H1 (cell line): Measurements from ENCODE around the gene UTP25. TPM values are rescaled to one million over a fixed set of nuclear protein-coding genes. Genes with fewer than 3 reads are reported as not detected.

Experiments
- NANOG ChIP-seq: IDR thresholded peaks from 2 replicates; pipeline ENCODE4 v1.6.1; 2011; ENCODE audit warnings: low read length, low read depth, mild to moderate bottlenecking, inconsistent platforms; ENCODE audit not compliant: insufficient read depth, poor library complexity, severe bottlenecking
- RAD21 ChIP-seq, 2 experiments: IDR thresholded peaks in 1 of 2; conservative IDR thresholded peaks in 1 of 2; 2 replicates each; pipeline ENCODE4 v1.6.1; 2011; ENCODE audit warnings: low read depth in 2 of 2, low read length in 2 of 2, improper control_type of control experiment in 1 of 2, inconsistent platforms in 1 of 2, mild to moderate bottlenecking in 1 of 2, moderate library complexity in 1 of 2
- SIN3A ChIP-seq, 2 experiments: IDR thresholded peaks in 1 of 2; conservative IDR thresholded peaks in 1 of 2; 2 replicates each; pipeline ENCODE4 v1.6.1; 2011 to 2012; ENCODE audit warnings: low read length in 2 of 2, improper control_type of control experiment in 1 of 2, low read depth in 1 of 2, mild to moderate bottlenecking in 1 of 2
- SP4 ChIP-seq: IDR thresholded peaks from 2 replicates; pipeline ENCODE4 v1.6.1; 2012; ENCODE audit warnings: low read length, inconsistent platforms
- polyA plus RNA-seq, 7 experiments: library from polyadenylated mRNA; depleted of rRNA in 3 of 7; stranded (reverse) in 5 of 7; unstranded in 2 of 7; fragments of >200 nt in 5 of 7; fragments of 200-250 nt in 2 of 7; gene quantifications; 1 replicate in 5 of 7; 2 replicates in 1 of 7; 4 replicates in 1 of 7; pipeline versions ENCODE4 v1.2.1 to v1.2.3, GENCODE V29; 2011 to 2013; ENCODE audit warnings: missing spikeins in 2 of 7, mixed read lengths in 2 of 7
- total RNA-seq: library from RNA; stranded (reverse); fragmentation: NEBNext Ultra II Directional; extraction: Animal tissue kit (Norgen Biotek cat#: 25700); gene quantifications from 2 replicates; pipeline ENCODE4 v1.2.1, GENCODE V29; 2021
- TF ChIP-seq, protein P1 (sequence below): fragments of 300-600 bp; sonication (generic); IDR thresholded peaks from 2 replicates; pipeline ENCODE4 v1.7.1; 2012; ENCODE audit warnings: low read length, moderate library complexity, mild to moderate bottlenecking, inconsistent platforms; ENCODE audit not compliant: insufficient replicate concordance

UTP25 gene
- total and polyA plus RNA-seq, 2 of the 8 experiments (the other 6 are each of a cell fraction or from before 2014, with no cell fraction given), result 4.0 to 7.6 TPM

DNA sequence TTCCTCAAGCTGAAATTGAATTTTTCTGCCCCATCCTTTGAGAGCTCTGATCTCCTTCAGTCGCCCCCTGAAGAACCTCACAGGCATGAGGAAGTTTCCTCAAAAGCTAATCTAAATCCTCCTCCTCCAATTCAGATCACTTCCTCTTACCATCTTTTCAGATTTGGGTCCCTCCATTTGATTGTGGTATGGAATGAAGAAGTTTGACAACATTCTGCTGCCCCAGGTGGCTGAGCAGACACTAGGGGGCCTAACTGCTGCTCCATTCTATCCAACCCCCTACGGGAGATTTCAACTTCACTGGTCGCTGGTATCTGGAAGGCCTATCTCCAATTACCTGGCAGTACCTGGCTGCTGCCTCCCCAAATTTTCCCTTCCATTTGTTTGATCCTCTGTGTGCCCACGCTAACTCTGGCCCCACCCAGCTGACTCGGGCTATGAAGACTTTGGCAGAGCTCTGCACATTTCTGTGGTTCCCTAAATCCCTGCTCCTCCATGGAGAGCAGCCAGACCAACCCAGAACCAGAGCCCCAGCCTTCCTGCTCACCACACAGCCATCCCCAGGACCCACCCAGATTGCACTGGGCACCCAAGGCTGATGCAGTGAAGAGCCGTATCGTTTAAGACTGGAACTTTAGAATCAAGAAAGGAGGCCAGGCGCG is 29.7 kb upstream of the UTP25 start (continued):
- TF ChIP-seq SIN3A (conservative IDR thresholded peaks at IDR 0.05 in 1 of 2, IDR thresholded peaks at IDR 0.05 in 1 of 2; ENCODE audit: low read depth in 1 of 2, low read length in 2 of 2), result no peak
- no peak for TF ChIP-seq NANOG
- TF ChIP-seq, protein P1, sequence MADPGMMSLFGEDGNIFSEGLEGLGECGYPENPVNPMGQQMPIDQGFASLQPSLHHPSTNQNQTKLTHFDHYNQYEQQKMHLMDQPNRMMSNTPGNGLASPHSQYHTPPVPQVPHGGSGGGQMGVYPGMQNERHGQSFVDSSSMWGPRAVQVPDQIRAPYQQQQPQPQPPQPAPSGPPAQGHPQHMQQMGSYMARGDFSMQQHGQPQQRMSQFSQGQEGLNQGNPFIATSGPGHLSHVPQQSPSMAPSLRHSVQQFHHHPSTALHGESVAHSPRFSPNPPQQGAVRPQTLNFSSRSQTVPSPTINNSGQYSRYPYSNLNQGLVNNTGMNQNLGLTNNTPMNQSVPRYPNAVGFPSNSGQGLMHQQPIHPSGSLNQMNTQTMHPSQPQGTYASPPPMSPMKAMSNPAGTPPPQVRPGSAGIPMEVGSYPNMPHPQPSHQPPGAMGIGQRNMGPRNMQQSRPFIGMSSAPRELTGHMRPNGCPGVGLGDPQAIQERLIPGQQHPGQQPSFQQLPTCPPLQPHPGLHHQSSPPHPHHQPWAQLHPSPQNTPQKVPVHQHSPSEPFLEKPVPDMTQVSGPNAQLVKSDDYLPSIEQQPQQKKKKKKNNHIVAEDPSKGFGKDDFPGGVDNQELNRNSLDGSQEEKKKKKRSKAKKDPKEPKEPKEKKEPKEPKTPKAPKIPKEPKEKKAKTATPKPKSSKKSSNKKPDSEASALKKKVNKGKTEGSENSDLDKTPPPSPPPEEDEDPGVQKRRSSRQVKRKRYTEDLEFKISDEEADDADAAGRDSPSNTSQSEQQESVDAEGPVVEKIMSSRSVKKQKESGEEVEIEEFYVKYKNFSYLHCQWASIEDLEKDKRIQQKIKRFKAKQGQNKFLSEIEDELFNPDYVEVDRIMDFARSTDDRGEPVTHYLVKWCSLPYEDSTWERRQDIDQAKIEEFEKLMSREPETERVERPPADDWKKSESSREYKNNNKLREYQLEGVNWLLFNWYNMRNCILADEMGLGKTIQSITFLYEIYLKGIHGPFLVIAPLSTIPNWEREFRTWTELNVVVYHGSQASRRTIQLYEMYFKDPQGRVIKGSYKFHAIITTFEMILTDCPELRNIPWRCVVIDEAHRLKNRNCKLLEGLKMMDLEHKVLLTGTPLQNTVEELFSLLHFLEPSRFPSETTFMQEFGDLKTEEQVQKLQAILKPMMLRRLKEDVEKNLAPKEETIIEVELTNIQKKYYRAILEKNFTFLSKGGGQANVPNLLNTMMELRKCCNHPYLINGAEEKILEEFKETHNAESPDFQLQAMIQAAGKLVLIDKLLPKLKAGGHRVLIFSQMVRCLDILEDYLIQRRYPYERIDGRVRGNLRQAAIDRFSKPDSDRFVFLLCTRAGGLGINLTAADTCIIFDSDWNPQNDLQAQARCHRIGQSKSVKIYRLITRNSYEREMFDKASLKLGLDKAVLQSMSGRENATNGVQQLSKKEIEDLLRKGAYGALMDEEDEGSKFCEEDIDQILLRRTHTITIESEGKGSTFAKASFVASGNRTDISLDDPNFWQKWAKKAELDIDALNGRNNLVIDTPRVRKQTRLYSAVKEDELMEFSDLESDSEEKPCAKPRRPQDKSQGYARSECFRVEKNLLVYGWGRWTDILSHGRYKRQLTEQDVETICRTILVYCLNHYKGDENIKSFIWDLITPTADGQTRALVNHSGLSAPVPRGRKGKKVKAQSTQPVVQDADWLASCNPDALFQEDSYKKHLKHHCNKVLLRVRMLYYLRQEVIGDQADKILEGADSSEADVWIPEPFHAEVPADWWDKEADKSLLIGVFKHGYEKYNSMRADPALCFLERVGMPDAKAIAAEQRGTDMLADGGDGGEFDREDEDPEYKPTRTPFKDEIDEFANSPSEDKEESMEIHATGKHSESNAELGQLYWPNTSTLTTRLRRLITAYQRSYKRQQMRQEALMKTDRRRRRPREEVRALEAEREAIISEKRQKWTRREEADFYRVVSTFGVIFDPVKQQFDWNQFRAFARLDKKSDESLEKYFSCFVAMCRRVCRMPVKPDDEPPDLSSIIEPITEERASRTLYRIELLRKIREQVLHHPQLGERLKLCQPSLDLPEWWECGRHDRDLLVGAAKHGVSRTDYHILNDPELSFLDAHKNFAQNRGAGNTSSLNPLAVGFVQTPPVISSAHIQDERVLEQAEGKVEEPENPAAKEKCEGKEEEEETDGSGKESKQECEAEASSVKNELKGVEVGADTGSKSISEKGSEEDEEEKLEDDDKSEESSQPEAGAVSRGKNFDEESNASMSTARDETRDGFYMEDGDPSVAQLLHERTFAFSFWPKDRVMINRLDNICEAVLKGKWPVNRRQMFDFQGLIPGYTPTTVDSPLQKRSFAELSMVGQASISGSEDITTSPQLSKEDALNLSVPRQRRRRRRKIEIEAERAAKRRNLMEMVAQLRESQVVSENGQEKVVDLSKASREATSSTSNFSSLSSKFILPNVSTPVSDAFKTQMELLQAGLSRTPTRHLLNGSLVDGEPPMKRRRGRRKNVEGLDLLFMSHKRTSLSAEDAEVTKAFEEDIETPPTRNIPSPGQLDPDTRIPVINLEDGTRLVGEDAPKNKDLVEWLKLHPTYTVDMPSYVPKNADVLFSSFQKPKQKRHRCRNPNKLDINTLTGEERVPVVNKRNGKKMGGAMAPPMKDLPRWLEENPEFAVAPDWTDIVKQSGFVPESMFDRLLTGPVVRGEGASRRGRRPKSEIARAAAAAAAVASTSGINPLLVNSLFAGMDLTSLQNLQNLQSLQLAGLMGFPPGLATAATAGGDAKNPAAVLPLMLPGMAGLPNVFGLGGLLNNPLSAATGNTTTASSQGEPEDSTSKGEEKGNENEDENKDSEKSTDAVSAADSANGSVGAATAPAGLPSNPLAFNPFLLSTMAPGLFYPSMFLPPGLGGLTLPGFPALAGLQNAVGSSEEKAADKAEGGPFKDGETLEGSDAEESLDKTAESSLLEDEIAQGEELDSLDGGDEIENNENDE, result no peak
- TF ChIP-seq SP4, result no peak
- TF ChIP-seq RAD21 (IDR thresholded peaks at IDR 0.05 in 1 of 2, conservative IDR thresholded peaks at IDR 0.05 in 1 of 2; ENCODE audit: low read depth in 2 of 2, low read length in 2 of 2), result peak in 1 of 2 experiments; percentile 32; a peak in 1 of 4 replicates
